DND-41 (cell line): ENCODE data around the gene ADRM1.

Experiments used
- CTCF ChIP-seq: IDR thresholded peaks from 2 replicates; pipeline ENCODE4 v1.5.1; 2012; ENCODE audit warnings: borderline replicate concordance, low read length, moderate library complexity, mild to moderate bottlenecking; ENCODE audit not compliant: poor library complexity, severe bottlenecking; ENCODE audit errors: extremely low read depth
- EZH2 ChIP-seq: IDR thresholded peaks from 3 replicates; pipeline ENCODE4 v1.6.1; 2012; ENCODE audit warnings: borderline replicate concordance, low read depth, mild to moderate bottlenecking, moderate library complexity, low read length, inconsistent platforms; ENCODE audit not compliant: severe bottlenecking

- TF ChIP-seq CTCF: no peak
- TF ChIP-seq EZH2: no peak
Observed at GRCh38 chr20:62274332-62274950, 28.4 kb upstream of the ADRM1 start.
